Activated CD4-positive, alpha-beta T cell treated with anti-CD3 and anti-CD28 coated beads for 24 hours (primary cell): ENCODE results near the gene FAM227B.
"Not testable (repeated sequence)": the region's sequence is repeated elsewhere in the genome, so short reads cannot be mapped to it uniquely, and the experiment has no call there.

Experiments used
- DNase-seq, 2 donors: peaks; one replicate each; pipeline ENCODE4 v3.0.0-alpha.2; 2020; ENCODE audit warnings: low read depth in 2 of 2

The FAM227B gene

DNA sequence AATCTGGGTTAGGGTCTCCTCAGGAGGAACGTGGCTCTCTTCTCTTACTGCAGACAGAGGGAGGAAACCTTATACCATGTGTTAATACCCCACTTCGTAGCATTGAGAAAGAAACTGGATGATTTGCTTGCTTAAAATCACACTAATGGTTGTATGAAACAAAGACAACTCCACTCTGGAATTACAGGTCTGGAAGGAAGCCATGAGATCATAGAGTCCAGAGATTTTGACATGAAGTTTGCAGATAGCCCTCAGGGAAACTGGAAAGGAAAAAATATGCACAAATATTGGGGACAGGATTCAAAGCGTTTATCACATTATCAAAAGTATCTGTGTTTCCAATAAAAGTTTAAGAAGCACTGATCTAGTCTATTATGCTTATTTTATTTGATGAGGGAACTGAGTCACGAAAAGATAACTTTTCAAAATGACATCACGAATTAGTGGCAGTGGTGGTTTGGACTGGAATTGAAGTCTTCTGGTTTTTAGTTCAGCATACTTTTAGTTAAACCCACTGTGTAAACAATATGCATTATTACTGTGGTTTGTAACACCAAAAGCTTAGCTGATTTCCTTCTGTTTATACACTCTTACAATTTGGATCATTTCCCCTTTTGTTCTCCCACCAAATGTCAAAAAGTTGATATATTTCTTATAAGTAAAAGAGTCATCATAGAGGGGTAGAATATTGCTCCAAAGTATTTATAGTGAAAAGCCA is 180.8 kb downstream of the FAM227B start:
- DNase-seq: no peak

DNA sequence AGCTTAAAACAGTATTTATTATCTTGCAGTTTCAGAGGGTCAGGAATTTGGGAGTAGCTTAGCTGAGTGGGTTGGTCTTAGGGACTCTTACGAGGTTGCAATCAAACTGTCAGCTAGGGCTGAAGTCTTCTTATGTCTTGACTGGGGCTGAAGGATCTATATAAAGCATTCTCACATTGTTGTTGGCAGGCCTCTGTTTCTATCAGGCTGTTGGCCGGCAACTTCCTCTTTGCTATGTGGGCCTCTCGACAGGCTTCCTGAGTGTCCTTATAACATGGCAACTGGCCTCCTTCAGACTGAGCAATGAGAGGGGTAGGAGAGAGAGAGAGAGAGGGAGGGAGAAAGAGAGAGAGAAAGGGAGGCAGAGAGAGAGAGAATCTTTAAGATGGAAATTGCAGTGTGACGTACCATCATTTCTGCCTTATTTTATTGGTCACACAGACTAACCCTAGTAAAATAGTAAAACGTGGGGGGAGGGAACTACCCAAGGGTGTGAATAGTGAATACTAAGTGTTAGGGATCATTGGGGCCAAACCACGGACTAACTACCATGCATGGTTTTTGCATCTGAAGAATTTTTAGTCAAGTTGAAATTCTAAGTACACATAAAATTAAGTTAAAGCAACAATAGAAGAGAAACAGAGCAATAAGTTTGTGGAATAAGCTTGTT is 181.5 kb downstream of the FAM227B start:
- DNase-seq: no peak

GRCh38 chr15:49436751-49437150 is 183.9 kb downstream of the FAM227B start:
- DNase-seq: no peak

GRCh38 chr15:49435174-49435573 is 185.4 kb downstream of the FAM227B start:
- DNase-seq: no peak

- no peak for DNase-seq
These were observed 190.6 kb downstream of the FAM227B start for GRCh38 chr15:49430046-49430445.

DNA sequence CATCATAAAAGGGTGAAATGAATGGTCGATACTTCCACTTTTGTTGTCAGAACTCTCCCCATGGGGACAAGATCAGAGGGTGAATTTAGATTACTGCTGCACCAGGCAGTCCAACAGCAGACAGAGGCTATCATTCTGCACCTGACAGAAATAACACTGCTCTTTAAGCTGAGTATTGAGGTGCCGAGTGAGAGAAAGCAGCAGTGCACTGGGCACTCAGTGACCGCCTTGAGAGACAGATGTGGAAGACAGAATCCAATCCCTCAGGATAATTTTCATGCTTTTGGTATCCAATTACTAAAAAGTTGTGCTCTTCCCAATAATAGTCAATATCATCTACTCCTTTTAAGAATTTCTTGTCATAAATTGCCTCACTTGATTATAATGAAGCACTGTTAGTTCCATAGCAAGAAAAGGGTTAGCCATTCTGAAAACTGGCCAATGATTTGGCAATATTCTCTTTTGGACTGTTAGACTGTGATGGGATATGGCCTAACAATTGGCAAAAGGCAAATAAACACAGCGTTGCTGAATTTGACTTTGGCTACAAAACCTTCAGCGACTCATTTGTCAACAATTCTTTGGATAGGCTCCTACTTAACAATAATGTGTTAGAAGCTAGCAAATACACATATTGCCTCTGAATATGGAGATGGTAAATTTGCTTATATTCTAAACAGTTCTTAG is 192.1 kb downstream of the FAM227B start:
- no peak for DNase-seq

DNA sequence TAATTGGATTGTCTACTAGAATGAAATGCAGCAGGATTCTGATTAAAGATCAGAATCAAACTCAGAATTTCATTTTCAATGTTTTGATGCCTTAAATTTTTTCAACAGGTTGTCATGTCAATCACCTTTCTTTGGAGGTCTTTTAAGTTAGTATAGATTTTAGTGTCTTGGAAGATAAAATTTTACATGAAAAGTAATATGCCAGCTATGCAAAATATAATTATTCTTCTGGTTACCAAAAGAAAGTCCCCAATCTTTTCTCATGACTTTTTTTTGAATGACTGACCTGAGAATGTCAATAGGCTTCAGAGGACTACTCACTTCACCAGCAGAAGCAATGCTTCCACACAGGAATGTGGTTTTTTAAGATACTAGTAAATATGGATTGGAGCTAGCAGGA is 193.2 kb downstream of the FAM227B start:
- DNase-seq: no peak

- no peak for DNase-seq
These were observed 195.7 kb downstream of the FAM227B start for GRCh38 chr15:49424954-49425353.

DNA sequence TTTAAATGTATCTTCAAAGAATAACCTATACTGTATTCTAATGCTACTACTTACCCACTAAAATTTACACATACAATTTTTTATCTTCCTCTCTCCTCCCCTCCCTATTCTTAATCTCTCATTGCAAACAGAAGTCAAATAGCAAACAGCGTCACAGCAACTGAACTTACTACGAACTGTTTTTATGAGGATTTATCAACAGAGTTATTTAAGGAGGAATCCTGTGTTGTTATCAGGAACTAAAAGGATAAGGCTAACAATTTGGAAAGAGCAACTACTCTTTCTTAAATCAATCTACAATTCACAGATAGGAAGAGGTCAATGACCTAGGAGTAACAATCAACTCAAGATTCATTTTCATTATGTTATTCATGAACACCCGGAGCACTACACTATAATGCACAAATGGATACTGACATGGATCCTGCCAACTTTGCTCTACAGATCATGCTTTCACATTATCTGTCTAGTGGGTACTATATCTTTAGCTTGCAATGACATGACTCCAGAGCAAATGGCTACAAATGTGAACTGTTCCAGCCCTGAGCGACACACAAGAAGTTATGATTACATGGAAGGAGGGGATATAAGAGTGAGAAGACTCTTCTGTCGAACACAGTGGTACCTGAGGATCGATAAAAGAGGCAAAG is 196.6 kb downstream of the FAM227B start:
- no peak for DNase-seq

DNA sequence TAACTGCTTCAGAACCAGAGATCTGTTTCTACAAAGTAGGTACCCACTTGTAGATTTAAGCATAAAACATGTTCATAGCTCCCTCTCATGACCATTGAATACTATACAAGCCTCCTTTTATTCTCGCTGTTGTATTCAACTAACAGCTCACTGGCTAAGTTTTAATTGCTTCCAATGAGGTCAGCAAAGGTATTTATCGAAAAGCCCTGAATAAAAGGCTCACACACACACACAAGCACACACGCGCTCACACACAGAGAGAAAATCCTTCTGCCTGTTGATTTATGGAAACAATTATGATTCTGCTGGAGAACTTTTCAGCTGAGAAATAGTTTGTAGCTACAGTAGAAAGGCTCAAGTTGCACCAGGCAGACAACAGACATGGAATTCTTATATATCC is 197.6 kb downstream of the FAM227B start, which contains the start of gene FGF7:
TSS of gene FGF7 (plus strand) at position 222 of the 400 bp plus-strand sequence. CDS start 1,056 bp downstream, outside the sequence.
- no peak for DNase-seq

GRCh38 chr15:49421991-49422390 is 198.6 kb downstream of the FAM227B start:
- DNase-seq: peak in 1 of 2 donors; percentile 1

DNA sequence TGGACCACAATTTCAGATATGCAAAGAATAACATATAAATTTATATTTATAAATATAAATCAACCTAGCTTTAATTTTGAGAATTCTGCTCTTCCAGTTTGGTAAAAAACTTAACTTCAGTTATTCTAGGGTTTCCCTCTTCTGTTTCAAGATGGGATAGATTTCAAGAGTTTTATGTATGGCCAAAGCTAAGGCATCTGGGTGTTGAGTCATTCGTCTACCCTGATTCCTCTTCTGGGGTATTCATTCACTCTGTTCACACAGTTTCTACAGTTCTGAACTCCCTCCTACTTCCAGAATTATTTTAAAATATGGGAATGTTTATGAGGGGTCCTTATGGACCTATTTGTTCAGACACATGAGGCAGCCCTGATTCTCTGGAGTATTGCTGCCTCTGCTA is 201.8 kb downstream of the FAM227B start:
- no peak for DNase-seq

DNA sequence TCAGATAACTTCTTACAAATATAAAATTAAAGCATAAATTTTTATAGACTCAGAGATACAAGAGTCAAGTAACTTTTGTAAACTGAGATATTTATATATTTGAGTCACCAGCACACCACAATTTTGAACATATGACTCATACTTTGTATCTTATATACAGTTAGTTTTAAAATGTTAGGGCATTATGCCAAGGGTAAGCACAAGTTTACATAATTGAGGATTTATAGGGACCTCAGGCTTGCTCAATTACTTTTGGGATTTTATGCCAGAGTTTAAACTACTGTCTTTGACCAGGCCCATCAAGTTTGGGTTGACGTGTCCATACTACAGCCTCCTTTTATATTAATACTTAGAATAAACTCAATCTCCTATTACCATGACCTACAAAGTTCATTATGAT is 205.0 kb downstream of the FAM227B start:
- no peak for DNase-seq

DNA sequence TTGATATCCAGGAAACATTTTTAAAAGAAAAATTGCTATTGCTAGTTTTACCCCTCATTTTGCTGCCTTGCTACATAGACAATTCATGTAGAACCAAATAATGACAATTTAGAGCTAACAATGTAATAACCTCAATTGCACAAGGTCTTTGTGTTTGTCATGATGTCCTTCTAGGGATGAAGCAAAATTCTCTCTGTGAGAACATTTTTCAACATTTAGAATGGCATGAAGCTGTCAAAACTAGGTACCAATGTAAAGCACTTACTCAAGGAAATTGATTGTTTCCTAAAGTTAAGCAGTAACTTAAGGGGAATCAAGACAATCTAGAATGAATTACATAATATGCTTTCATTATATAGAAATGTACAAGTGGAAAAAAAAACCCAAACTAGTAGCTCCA is 205.5 kb downstream of the FAM227B start:
- no peak for DNase-seq

DNA sequence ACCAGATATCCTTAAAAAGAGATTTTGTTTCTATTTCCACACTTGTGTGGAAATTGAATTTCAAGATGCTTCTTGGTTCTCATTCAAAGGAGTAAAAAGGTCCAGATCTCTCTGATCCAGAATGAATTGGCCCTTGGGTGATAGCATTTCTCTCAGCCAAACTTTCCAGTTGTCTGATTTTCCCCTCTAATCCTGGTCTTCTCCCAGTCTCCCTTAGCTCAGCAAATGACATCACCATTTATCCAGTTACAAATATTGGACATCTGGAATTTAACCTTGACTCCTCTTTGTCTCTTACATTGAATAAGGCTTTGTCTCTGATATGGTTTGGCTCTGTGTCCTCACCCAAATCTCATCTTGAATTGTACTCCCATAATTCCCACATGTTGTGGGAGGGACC is 207.8 kb downstream of the FAM227B start:
- no peak for DNase-seq

DNA sequence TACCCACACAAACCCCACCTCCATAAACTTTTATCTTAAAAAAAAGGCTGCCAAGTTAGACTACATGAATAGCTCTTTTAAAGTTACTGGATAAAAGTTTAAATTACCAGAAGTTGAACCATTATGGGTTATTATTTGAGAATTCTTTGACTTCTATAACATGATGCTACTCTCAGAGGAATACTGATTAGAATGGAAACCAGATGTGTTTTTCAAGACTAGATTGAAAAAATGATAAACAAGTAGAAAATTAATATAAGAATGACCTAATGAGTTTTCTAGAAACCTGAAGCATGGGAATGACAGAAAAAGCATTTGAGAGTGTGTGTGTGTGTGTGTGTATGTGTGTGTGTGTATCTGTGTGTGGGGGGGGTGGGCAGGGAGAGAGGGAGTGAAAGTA is 210.0 kb downstream of the FAM227B start:
- no peak for DNase-seq

- DNase-seq: no peak
These were observed 214.1 kb downstream of the FAM227B start for GRCh38 chr15:49406352-49407118.

DNA sequence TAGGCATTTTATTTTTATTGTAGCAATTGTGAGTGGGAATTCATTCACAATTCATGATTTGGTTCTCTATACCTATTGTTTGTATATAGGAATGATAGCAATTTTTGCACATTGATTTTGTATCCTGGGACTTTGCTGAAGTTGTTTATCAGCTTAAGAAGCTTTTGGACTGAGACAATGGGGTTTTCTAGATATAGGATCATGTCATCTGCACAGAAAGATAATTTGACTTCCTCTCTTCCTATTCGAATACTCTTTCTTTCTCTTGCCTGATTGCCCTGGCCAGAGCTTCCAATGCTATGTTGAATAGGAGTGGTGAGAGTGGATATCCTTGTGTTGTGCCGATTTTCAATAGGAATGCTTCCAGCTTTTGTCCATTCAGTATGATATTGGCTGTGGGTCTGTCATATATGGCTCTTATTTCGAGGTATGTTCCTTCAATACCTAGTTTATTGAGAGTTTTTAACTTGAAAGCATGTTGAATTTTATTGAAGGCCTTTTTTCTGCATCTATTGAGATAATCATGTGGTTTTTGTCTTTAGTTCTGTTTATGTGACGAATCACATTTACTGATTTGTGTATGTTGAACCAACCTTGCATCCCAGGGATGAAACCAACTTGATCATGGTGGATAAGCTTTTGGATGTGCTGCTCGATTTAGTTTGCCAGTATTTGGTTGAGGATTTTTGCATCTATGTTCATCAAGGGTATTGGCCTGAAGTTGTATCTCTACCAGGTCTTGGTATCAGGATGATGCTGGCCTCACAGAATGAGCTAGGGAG is 217.9 kb downstream of the FAM227B start:
- DNase-seq: not testable (repeated sequence)

DNA sequence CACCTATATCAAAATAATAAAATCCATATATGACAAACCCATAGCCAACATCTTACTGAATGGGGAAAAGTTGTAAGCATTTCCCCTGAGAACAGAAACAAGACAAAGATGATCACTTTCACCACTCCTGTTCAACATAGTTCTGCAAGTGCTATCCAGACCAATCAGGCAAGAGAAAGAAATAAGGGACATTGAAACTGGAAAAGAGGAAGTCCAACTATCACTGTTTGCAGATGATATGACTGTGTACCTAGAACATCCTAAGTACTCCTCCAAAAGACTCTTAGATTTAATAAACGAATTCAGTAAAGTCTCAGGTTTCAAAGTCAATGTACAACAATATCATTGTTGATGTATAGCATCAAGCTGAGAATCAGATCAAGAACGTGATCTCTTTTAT is 233.1 kb downstream of the FAM227B start:
- no peak for DNase-seq

DNA sequence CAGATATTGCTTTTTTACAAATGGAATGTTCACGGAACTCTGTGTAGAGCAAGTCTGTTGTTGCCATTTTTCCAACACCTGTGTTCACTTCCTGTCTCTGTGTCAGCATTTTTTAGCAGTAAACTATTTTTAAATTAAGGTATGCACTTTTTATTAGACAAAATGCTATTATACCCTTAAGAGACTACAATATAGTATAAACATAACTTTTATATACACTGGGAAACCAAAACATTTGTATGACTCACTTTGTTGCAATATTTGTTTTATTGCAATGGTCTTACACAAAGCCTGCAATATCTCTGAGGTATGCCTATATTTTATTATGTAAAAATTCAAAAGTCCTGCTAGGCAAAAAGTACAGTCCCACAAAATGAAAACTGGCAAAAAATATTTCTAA is 237.4 kb downstream of the FAM227B start:
- no peak for DNase-seq

DNA sequence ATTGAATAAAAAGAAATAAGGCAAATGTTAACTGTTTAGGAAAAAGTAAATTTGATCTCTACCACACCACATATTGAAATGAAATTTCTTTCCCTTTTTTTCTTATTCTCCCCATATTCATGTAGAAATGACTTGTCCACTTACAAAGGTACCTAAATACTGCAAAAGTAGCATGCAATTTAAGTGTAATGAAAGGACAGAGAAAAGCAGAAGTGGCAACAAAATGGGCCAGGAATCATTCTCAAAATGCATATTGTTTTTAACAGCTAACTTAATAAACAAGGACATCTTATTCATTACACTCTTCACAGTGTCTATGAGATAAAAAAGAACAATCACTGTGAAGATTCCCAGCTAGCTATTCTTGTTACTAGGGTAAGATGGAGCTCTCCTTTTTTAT is 238.2 kb downstream of the FAM227B start:
- no peak for DNase-seq
